Measurements from ENCODE around the gene CERT1.

The CERT1 gene

DNA sequence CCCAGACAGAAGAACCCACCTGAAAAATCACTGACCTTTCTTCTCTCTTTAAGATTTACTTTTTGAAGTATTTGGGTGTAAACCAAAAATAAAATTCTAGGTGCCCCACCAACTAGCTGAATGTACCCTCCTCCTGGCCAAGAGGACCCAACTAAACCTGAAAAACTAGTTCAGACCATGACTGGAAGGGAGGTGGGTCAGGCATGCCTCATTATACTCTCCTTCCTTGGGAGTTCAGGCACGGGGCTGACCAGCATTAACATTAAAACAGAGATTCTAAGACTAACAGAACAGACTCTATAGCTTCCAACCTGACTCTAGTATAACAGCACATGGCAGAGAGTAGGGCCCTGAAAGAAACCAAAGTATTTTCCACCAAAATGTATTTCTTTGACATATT, 61.4 kb downstream of the CERT1 start:
- peaks cover 2% of the 10 kb centered on the region; the same call in 1 of the 2 replicates for H3K36me3 ChIP-seq
- H3K9me3 ChIP-seq (ENCODE audit: severe bottlenecking): peaks cover 8% of the 10 kb centered on the region
- no peaks in the 10 kb centered on the region for H3K27me3 ChIP-seq (ENCODE audit: insufficient read depth, low read depth, severe bottlenecking)
- no peak for DNase-seq
- H3K27ac ChIP-seq: no peak overlapping the region
- no peak overlapping the region for H3K4me3 ChIP-seq (ENCODE audit: low read depth, low read length)
- TF ChIP-seq, protein P1, sequence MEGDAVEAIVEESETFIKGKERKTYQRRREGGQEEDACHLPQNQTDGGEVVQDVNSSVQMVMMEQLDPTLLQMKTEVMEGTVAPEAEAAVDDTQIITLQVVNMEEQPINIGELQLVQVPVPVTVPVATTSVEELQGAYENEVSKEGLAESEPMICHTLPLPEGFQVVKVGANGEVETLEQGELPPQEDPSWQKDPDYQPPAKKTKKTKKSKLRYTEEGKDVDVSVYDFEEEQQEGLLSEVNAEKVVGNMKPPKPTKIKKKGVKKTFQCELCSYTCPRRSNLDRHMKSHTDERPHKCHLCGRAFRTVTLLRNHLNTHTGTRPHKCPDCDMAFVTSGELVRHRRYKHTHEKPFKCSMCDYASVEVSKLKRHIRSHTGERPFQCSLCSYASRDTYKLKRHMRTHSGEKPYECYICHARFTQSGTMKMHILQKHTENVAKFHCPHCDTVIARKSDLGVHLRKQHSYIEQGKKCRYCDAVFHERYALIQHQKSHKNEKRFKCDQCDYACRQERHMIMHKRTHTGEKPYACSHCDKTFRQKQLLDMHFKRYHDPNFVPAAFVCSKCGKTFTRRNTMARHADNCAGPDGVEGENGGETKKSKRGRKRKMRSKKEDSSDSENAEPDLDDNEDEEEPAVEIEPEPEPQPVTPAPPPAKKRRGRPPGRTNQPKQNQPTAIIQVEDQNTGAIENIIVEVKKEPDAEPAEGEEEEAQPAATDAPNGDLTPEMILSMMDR (IDR thresholded peaks at IDR 0.05; ENCODE audit: low read depth, low read length): no peak

- no peak overlapping the region for H3K4me3 ChIP-seq (ENCODE audit: low read depth, low read length)
- H3K9me3 ChIP-seq (ENCODE audit: severe bottlenecking): peaks cover 14% of the 10 kb centered on the region
- TF ChIP-seq, protein P1 (IDR thresholded peaks at IDR 0.05; ENCODE audit: low read depth, low read length): no peak
- H3K27ac ChIP-seq: no peak overlapping the region
- no peaks in the 10 kb centered on the region for H3K27me3 ChIP-seq (ENCODE audit: insufficient read depth, low read depth, severe bottlenecking)
- DNase-seq: no peak
- H3K36me3 ChIP-seq: peaks cover 2% of the 10 kb centered on the region; the same call in 1 of the 2 replicates
Observed at GRCh38 chr5:75446068-75446467, 65.4 kb downstream of the CERT1 start.

- Histone ChIP-seq H3K27ac (no peak overlapping the region), H3K27me3 (ENCODE audit: insufficient read depth, low read depth, severe bottlenecking) (no peaks in the 10 kb centered on the region), H3K9me3 (ENCODE audit: severe bottlenecking) (peaks cover 14% of the 10 kb centered on the region), H3K4me3 (ENCODE audit: low read depth, low read length) (no peak overlapping the region), H3K36me3 (no peaks in the 10 kb centered on the region; the same call in 1 of the 2 replicates)
- DNase-seq: no peak
- TF ChIP-seq, protein P1 (IDR thresholded peaks at IDR 0.05; ENCODE audit: low read depth, low read length): no peak
Observed at GRCh38 chr5:75441560-75441959, 69.9 kb downstream of the CERT1 start.

DNA sequence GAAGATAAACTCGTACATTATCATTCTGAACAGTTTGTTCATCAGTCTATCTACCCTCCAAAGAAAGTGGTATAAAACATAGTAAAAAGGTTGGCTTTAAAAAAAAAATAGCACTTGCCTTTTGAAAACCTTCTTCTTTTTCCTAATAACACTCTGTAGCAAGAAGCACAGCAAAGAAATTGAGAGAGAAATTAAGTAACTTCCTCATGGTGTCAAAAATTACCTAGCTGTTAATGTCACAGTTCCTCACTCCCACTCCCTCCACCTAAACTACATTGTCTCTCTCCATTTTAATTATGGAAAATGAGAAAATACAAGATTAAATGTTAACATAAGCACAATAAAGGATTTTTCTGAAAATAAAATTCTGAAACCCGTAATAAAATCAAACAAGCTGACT, 72.2 kb downstream of the CERT1 start:
- DNase-seq: no peak
- TF ChIP-seq, protein P1 (IDR thresholded peaks at IDR 0.05; ENCODE audit: low read depth, low read length): no peak
- Histone ChIP-seq H3K9me3 (ENCODE audit: severe bottlenecking) (peaks cover 6% of the 10 kb centered on the region), H3K4me3 (ENCODE audit: low read depth, low read length) (no peak overlapping the region), H3K27ac (no peak overlapping the region), H3K36me3 (no peaks in the 10 kb centered on the region), H3K27me3 (ENCODE audit: insufficient read depth, low read depth, severe bottlenecking) (no peaks in the 10 kb centered on the region)

- TF ChIP-seq, protein P1 (IDR thresholded peaks at IDR 0.05; ENCODE audit: low read depth, low read length): no peak
- H3K36me3 ChIP-seq: no peaks in the 10 kb centered on the region
- DNase-seq: no peak
- no peaks in the 10 kb centered on the region for H3K27me3 ChIP-seq (ENCODE audit: insufficient read depth, low read depth, severe bottlenecking)
- no peak overlapping the region for H3K4me3 ChIP-seq (ENCODE audit: low read depth, low read length)
- H3K9me3 ChIP-seq (ENCODE audit: severe bottlenecking): peaks cover 6% of the 10 kb centered on the region
- H3K27ac ChIP-seq: no peak overlapping the region
Observed at GRCh38 chr5:75438722-75439121, 72.7 kb downstream of the CERT1 start.

DNA sequence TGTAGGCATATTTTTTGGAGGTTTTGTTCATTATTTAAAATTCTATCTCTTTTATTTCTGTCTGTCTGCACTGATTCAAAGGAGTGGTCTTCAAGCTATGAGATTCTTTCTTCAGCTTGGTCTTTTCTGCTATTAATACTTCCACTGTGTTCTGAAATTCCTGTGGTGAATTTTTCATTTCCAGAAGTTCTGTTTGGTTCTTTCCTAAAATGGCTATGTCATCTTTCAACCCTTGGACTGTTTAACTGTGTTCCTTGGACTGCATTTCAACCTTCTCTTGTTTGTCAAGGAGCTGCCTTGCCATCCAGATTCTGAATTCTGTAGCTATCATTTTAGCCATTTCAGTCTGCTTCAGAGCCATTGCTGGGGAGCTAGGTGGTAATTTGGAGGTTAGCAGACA, 76.3 kb downstream of the CERT1 start:
- no peaks in the 10 kb centered on the region for H3K27me3 ChIP-seq (ENCODE audit: insufficient read depth, low read depth, severe bottlenecking)
- H3K4me3 ChIP-seq (ENCODE audit: low read depth, low read length): no peak overlapping the region
- no peak for DNase-seq
- TF ChIP-seq, protein P1 (IDR thresholded peaks at IDR 0.05; ENCODE audit: low read depth, low read length): no peak
- no peaks in the 10 kb centered on the region for H3K36me3 ChIP-seq
- no peak overlapping the region for H3K27ac ChIP-seq
- H3K9me3 ChIP-seq (ENCODE audit: severe bottlenecking): no peaks in the 10 kb centered on the region
